Mesendoderm (in vitro differentiated cells): Measurements from ENCODE around the gene KDM4B.

ENCODE experiments used
- DNase-seq: peaks from one replicate; pipeline ENCODE4 v3.0.0; 2013
- H2AK5ac ChIP-seq: 2 replicates; pipeline ENCODE4 v1.6.1; 2013; ENCODE audit warnings: low read length, inconsistent platforms
- H2BK120ac ChIP-seq: 2 replicates; pipeline ENCODE4 v1.6.1; 2013; ENCODE audit warnings: low read depth, mild to moderate bottlenecking, low read length, moderate library complexity, mixed read lengths
- H2BK15ac ChIP-seq: replicated peaks from 2 replicates; pipeline ENCODE4 v1.6.1; 2013; ENCODE audit warnings: low read depth, mild to moderate bottlenecking, moderate library complexity
- H2BK5ac ChIP-seq: 2 replicates; pipeline ENCODE4 v1.6.1; 2013; ENCODE audit warnings: low read length, inconsistent platforms
- H3K18ac ChIP-seq: 2 replicates; pipeline ENCODE4 v1.6.1; 2013; ENCODE audit warnings: mild to moderate bottlenecking, low read length, mixed read lengths
- H3K23ac ChIP-seq: one replicate; pipeline ENCODE4 v1.6.1; 2013; ENCODE audit warnings: low read length
- H3K27ac ChIP-seq: 2 replicates; pipeline ENCODE4 v1.5.1; 2013; ENCODE audit warnings: low read depth, mild to moderate bottlenecking, inconsistent platforms, low read length, moderate library complexity
- H3K27me3 ChIP-seq: 2 replicates; pipeline ENCODE4 v1.6.1; 2013; ENCODE audit warnings: low read length, control low read depth, mild to moderate bottlenecking, inconsistent platforms; ENCODE audit not compliant: insufficient read depth, poor library complexity
- H3K36me3 ChIP-seq: 2 replicates; pipeline ENCODE4 v1.6.1; 2013; ENCODE audit warnings: low read length, inconsistent platforms; ENCODE audit not compliant: control insufficient read depth, insufficient read depth
- H3K4ac ChIP-seq: one replicate; pipeline ENCODE4 v1.6.1; 2013; ENCODE audit warnings: low read depth, mild to moderate bottlenecking, low read length, moderate library complexity
- H3K4me1 ChIP-seq: 2 replicates; pipeline ENCODE4 v1.6.1; 2013; ENCODE audit warnings: low read depth, low read length, inconsistent platforms; ENCODE audit not compliant: control insufficient read depth
- H3K4me2 ChIP-seq: 2 replicates; pipeline ENCODE4 v1.6.1; 2013; ENCODE audit warnings: low read length
- H3K4me3 ChIP-seq: 2 replicates; pipeline ENCODE4 v1.5.1; 2013; ENCODE audit warnings: mild to moderate bottlenecking, low read length
- H3K56ac ChIP-seq: one replicate; pipeline ENCODE4 v1.6.1; 2013; ENCODE audit warnings: low read length
- H3K79me1 ChIP-seq: 2 replicates; pipeline ENCODE4 v1.6.1; 2013; ENCODE audit warnings: low read length, inconsistent platforms
- H3K79me2 ChIP-seq: 2 replicates; pipeline ENCODE4 v1.6.1; 2013; ENCODE audit warnings: mild to moderate bottlenecking, low read length; ENCODE audit not compliant: control insufficient read depth, insufficient read depth
- H3K9ac ChIP-seq: 2 replicates; pipeline ENCODE4 v1.6.1; 2013; ENCODE audit warnings: low read length, inconsistent platforms
- H4K5ac ChIP-seq: one replicate; pipeline ENCODE4 v1.6.1; 2013; ENCODE audit warnings: low read length
- H4K8ac ChIP-seq: one replicate; pipeline ENCODE4 v1.6.1; 2013; ENCODE audit warnings: low read depth, mild to moderate bottlenecking, control low read depth, low read length, moderate library complexity
- WGBS: extraction: QIAGEN DNeasy Blood & Tissue Kit; methylation state at CpG from one replicate; pipeline ENCODE4 v1.1.7; 2013; ENCODE audit warnings: low lambda C conversion rate, missing lambda C conversion rate; ENCODE audit not compliant: insufficient coverage; ENCODE audit errors: extremely low coverage; 5-methylcytosine and 5-hydroxymethylcytosine counted together

The KDM4B gene

DNA sequence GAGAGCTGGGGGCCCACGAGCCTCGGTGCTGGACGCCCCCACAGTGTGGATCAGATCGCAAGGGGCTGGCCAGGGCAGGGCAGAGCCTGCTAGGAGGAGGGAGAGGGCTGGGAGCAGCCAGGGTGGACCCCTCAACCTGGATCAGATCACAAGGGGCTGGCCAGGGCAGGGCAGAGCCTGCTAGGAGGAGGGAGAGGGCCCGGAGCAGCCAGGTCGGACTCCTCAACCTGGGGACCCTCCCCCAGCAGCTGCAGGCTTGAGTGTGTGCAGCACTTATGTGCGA, 126.6 kb downstream of the KDM4B start:
- Histone ChIP-seq H3K79me1 (no peaks in the 10 kb centered on the region), H3K4ac (no peak overlapping the region), H2BK120ac (no peak overlapping the region), H4K5ac (no peak overlapping the region), H3K18ac (no peak overlapping the region), H2BK15ac (no peak overlapping the region), H3K4me1 (no peaks in the 10 kb centered on the region), H3K4me2 (no peak overlapping the region), H3K4me3 (no peak overlapping the region), H3K56ac (no peak overlapping the region), H3K79me2 (no peaks in the 10 kb centered on the region), H3K23ac (no peak overlapping the region), H3K36me3 (no peaks in the 10 kb centered on the region), H3K27me3 (no peaks in the 10 kb centered on the region), H3K27ac (no peak overlapping the region), H2BK5ac (no peak overlapping the region), H2AK5ac (no peak overlapping the region), H3K9ac (no peak overlapping the region), H4K8ac (no peak overlapping the region)
- DNase-seq: no peak
- no CpG with 5 or more reads among the region's 7 CpGs for WGBS

DNA sequence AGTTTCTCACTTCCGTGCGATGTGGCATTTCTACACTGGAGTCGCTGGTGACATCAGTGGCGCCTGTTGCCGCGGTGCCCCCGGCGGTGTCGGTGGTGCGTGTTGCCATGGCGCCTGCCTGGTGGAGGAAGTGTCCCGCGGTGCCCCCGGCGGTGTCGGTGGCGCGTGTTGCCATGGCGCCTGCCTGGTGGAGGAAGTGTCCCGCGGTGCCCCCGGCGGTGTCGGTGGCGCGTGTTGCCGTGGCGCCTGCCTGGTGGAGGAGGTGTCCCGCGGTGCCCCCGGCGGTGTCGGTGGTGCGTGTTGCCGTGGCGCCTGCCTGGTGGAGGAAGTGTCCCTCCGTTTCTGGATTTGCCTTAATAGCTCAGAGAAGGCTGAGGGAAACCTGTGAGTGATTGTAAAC, 127.6 kb downstream of the KDM4B start:
- DNase-seq: no peak

DNA sequence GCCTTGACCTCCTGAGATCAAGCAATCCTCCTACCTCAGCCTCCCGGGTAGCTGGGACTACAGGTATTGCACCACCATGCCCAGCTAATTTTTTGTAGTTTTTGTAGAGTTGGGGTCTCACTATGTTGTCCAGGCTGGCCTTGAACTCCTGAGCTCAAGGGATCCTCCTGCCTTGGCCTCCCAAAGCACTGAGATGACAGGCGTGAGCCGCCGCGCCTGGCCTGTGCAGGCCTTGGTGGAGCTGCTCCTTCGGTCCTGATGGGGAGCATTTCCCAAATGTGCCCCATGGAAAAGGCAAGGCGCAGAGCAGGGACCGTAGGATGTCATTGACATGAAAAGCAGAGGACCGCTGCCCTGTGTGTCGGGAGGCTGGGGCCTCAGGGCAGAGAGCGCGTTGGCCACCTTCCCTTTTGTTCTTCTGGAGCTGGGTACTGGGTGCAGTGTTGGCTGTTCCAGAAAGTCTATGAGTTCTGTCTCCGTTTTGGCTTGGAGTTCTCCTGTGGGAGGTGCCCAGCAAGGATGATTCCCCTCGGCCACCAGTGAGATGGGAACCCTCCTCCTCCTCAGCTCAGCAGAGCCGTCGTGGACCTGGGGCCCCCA, 128.5 kb downstream of the KDM4B start:
- no peak overlapping the region for H3K27ac ChIP-seq
- no peak overlapping the region for H3K4me2 ChIP-seq
- H2BK5ac ChIP-seq: no peak overlapping the region
- no peak overlapping the region for H2BK120ac ChIP-seq
- no peaks in the 10 kb centered on the region for H3K4me1 ChIP-seq
- H2AK5ac ChIP-seq: no peak overlapping the region
- no peak overlapping the region for H3K23ac ChIP-seq
- no peak overlapping the region for H3K4ac ChIP-seq
- no peak overlapping the region for H4K5ac ChIP-seq
- H3K9ac ChIP-seq: no peak overlapping the region
- no peak overlapping the region for H4K8ac ChIP-seq
- no peak overlapping the region for H3K4me3 ChIP-seq
- DNase-seq: no peak
- no peaks in the 10 kb centered on the region for H3K79me2 ChIP-seq
- no peak overlapping the region for H3K56ac ChIP-seq
- no peaks in the 10 kb centered on the region for H3K36me3 ChIP-seq
- H3K18ac ChIP-seq: no peak overlapping the region
- no peaks in the 10 kb centered on the region for H3K79me1 ChIP-seq
- no CpG with 5 or more reads among the region's 16 CpGs for WGBS
- no peaks in the 10 kb centered on the region for H3K27me3 ChIP-seq
- H2BK15ac ChIP-seq: no peak overlapping the region

More for the DNA sequence above, 127.6 kb downstream of the KDM4B start:
- Histone ChIP-seq H2BK120ac (no peak overlapping the region), H3K4me1 (no peaks in the 10 kb centered on the region), H2BK5ac (no peak overlapping the region), H3K4me2 (no peak overlapping the region), H3K4ac (no peak overlapping the region), H2BK15ac (no peak overlapping the region), H3K18ac (no peak overlapping the region), H4K8ac (no peak overlapping the region), H3K4me3 (no peak overlapping the region), H3K27me3 (no peaks in the 10 kb centered on the region), H3K56ac (no peak overlapping the region), H3K79me1 (no peaks in the 10 kb centered on the region), H3K23ac (no peak overlapping the region), H3K36me3 (no peaks in the 10 kb centered on the region), H3K9ac (no peak overlapping the region), H2AK5ac (no peak overlapping the region), H3K79me2 (no peaks in the 10 kb centered on the region), H3K27ac (no peak overlapping the region), H4K5ac (no peak overlapping the region)
- no CpG with 5 or more reads among the region's 37 CpGs for WGBS

DNA sequence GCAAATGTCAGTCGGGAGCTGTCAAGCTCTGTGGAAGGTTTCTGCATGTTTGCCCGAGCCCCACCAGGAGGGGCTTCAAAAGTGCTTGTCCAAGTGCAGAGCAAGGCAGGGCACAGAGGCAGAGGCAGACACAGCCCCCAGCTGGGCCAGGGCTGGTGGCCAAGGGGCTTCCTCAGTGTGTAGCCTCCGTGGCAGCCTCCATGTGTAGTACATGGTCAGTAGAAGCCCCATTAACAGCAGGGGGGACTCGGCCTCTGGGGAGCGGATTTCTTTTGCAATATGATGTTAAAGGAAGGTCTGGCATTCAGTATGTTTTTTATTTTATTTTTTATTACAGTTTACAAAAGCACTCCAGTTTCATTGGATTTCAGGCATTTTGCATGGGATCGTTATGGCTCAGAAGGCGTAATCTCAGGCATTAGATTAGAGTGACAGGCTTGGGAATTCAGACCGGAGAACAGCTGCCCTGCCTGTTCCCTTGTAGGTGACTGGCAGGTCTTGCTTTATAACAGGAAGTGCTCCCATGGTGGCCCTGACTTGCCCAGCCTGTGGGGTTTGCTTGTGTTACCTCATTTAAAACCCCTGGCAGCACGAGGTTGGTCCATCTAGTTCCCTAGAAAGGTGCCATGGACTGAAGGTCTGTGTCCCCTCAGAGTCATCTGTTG, 129.2 kb downstream of the KDM4B start:
- Histone ChIP-seq H3K79me1 (no peaks in the 10 kb centered on the region), H4K5ac (no peak overlapping the region), H3K4me3 (no peak overlapping the region), H3K9ac (no peak overlapping the region), H4K8ac (no peak overlapping the region), H2BK15ac (no peak overlapping the region), H2AK5ac (no peak overlapping the region), H3K79me2 (no peaks in the 10 kb centered on the region), H3K36me3 (no peaks in the 10 kb centered on the region), H3K18ac (no peak overlapping the region), H3K4me1 (no peaks in the 10 kb centered on the region), H3K27ac (no peak overlapping the region), H3K56ac (no peak overlapping the region), H3K23ac (no peak overlapping the region), H2BK5ac (no peak overlapping the region), H3K27me3 (no peaks in the 10 kb centered on the region), H3K4ac (no peak overlapping the region), H2BK120ac (no peak overlapping the region), H3K4me2 (no peak overlapping the region)
- DNase-seq: no peak
- WGBS: no CpG with 5 or more reads among the region's 9 CpGs

DNA sequence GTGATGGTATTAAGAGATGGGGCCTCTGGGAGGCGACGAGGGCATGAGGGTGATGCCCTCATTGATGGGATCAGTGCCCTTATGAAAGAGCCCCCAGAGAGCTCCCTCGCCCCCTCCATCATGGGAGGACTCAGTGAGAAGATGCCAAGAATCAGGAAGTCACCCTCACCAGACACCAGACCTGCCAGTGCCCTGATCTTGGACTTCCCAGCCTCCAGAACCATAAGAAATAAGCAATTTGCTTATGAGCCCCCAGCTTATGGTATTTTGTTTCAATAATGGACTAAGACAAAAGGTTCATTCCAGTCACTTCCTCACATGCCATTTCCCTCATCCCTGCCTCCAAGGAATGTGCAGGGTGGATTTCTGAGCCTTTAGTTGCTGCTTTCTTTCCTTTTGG, 129.7 kb downstream of the KDM4B start:
- no peak overlapping the region for H3K4ac ChIP-seq
- H2AK5ac ChIP-seq: no peak overlapping the region
- H3K79me2 ChIP-seq: no peaks in the 10 kb centered on the region
- no peak overlapping the region for H2BK5ac ChIP-seq
- H4K5ac ChIP-seq: no peak overlapping the region
- no peak overlapping the region for H2BK120ac ChIP-seq
- H3K4me3 ChIP-seq: no peak overlapping the region
- H3K27ac ChIP-seq: no peak overlapping the region
- H3K4me2 ChIP-seq: no peak overlapping the region
- no peak overlapping the region for H4K8ac ChIP-seq
- WGBS: no CpG with 5 or more reads among the region's 3 CpGs
- H3K4me1 ChIP-seq: no peaks in the 10 kb centered on the region
- no peaks in the 10 kb centered on the region for H3K36me3 ChIP-seq
- H3K23ac ChIP-seq: no peak overlapping the region
- H3K27me3 ChIP-seq: no peaks in the 10 kb centered on the region
- no peak for DNase-seq
- no peaks in the 10 kb centered on the region for H3K79me1 ChIP-seq
- H3K18ac ChIP-seq: no peak overlapping the region
- H3K56ac ChIP-seq: no peak overlapping the region
- no peak overlapping the region for H2BK15ac ChIP-seq
- H3K9ac ChIP-seq: no peak overlapping the region

DNA sequence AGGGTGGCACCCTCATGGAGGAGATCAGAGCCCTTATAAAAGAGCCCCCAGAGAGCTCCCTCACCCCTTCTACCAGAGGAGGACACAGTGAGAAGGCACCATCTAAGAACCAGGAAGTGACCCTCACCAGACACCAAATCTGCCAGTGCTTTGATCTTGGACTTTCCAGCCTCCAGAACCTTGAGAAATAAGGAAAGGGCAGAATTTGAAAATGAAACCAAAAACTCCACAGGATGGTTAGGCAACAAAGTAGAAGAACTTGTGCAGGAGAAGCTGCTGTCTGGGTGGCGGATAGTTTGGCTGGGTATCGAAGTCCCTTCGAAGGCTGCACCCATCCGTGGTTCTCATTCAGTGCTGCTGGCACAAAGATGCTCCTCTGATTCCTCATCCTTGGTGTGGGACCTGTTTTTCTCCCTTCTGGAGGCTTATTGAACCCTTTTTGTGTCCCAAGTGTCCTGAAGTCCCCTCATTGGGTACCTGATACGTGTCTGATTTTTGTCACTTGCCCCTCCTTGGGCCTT, 130.8 kb downstream of the KDM4B start:
- H3K18ac ChIP-seq: no peak overlapping the region
- no peak overlapping the region for H3K23ac ChIP-seq
- H3K36me3 ChIP-seq: no peaks in the 10 kb centered on the region
- H3K27me3 ChIP-seq: no peaks in the 10 kb centered on the region
- peak overlapping the region; percentile 22 for H3K4me3 ChIP-seq
- no peak overlapping the region for H2AK5ac ChIP-seq
- no peak overlapping the region for H3K27ac ChIP-seq
- H3K9ac ChIP-seq: no peak overlapping the region
- H2BK15ac ChIP-seq: no peak overlapping the region
- H4K8ac ChIP-seq: no peak overlapping the region
- DNase-seq: no peak
- no peak overlapping the region for H3K4me2 ChIP-seq
- no CpG with 5 or more reads among the region's 5 CpGs for WGBS
- H3K79me1 ChIP-seq: no peaks in the 10 kb centered on the region
- H4K5ac ChIP-seq: no peak overlapping the region
- H2BK120ac ChIP-seq: no peak overlapping the region
- H2BK5ac ChIP-seq: no peak overlapping the region
- no peaks in the 10 kb centered on the region for H3K4me1 ChIP-seq
- no peaks in the 10 kb centered on the region for H3K79me2 ChIP-seq
- H3K4ac ChIP-seq: no peak overlapping the region
- H3K56ac ChIP-seq: no peak overlapping the region
